ENCODE results near the gene LBX2.

Gene LBX2, protein sequence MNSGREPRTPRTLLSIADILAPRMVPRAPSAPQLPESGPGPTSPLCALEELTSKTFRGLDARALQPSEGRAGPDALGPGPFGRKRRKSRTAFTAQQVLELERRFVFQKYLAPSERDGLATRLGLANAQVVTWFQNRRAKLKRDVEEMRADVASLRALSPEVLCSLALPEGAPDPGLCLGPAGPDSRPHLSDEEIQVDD

DNA sequence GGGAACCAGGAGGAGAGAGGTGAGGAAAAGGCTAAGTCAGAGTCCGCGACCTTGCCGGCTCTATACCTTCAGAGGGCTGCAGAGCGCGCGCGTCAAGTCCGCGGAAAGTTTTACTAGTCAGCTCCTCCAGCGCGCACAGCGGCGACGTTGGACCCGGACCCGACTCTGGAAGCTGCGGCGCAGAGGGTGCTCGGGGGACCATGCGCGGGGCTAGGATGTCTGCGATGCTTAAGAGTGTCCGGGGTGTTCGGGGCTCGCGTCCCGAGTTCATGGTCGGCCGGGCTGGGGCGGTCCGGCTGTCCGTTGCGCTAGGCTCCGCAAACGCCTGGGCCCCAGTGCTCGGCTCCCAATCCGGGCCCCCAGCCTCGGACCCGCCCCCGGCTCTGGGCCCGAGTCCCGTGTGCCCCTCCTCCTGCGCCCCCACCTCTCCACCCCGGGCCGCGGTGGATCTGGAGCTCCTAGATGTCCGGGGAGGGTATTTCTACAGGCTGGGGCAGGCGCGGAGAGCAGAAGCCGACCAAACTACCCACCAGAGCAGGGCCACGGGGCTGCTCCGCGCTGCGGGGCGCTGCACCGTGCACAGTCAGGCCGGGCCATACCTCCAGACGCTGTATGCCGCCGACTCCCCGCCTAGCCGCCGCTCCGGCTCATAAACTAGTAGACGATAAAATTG is at the start of gene LBX2:
TSS of gene LBX2 (minus strand) at position 337 of the 673 bp plus-strand sequence. CDS start at position 271, 66 bp downstream.
- in situ Hi-C loops (cut with MboI; ENCODE audit: low sequenced_read_pairs) = loop anchor here (25.0 kb wide), 1 partner anchor 88 kb away; no protein-coding TSS in a partner anchor

DNA sequence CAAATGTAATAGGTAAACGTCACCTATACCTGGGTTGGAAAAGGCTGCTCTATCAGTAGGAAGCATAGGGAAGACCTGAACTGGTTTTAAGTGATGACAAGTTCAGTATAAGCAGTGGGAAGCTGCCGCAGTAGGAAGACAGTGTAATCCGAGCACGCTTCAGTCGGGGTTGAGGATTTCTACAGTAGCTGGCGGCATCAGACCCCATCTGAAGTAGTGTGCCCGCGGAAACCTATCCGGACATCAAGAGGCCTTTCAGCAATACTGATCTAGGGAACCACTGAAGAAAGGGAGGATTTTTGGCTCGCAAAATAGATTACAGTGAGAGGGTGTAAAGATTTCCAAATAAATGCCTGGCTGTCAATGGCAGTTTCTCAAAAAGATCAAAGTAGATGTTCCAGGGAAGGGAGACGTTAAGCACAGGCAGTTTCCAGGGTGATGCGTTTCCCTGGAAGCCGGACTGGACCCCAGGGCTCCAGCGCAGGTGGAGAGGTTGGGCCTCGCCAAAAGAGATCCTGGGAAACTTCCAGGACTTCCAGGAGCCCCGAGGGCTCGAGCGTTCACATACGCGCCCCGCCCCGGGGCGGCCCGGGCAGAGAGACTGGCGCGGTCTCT is 49.0 kb upstream of the LBX2 start:
- in situ Hi-C loops (cut with MboI; ENCODE audit: low sequenced_read_pairs) = no loop called here

DNA sequence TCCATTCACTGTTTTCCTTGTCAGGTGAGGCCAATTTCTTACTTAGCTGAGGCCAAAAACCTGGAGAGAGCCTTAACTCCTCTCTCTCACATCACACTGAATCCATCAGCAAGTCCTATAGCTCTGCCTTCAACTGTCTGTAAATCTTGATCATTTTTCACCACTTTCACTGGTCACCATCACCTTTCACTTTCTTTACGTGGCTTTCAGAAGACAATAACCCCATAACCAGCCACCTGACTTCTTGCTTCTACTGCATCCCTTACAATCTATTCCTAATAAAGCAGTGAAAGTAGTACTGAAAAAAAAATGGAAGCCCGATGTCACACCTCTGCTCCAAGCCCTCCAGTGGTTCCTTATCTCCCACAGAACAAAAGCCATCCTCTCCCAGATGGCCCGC is 46.6 kb upstream of the LBX2 start:
- in situ Hi-C loops (cut with MboI; ENCODE audit: low sequenced_read_pairs) = no loop called here

DNA sequence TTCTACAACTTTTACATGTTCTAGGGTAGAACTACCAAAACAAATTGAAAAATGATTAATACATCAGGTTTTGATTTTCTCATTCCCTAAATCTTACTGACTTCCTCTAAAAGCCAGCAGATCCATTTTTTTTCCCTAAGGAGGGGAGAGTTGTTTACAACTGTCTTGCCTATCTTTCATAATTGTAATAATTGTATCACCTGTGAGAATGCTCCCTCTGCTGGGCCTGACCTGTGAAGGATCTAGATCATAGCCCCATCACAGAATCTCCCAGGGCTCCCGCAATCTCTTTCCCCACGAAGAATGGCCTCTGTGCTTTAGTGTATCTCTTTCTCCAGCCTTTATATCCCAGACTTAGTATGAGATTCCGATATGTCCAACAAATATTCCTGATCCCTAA is 45.2 kb upstream of the LBX2 start:
- in situ Hi-C loops (cut with MboI; ENCODE audit: low sequenced_read_pairs) = no loop called here

DNA sequence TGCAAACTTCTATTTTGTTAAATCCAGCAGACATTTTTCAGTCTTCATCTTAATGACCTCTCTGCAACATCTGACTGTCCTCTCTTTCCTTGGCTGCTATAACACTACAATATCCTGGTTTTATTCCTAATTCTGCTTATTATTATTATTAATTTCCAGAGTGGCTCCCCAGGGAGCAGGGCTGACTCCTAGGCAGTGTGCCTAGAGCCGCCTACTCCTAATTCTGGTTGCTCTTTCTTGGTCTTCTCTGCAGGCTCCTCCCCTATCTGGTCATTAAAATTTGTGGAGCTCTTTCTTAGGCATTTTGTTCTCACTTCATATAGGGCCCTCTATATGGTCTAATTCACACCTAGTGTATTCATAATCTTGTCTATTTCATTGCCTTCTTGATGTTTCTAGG is 43.6 kb upstream of the LBX2 start:
- in situ Hi-C loops (cut with MboI; ENCODE audit: low sequenced_read_pairs) = no loop called here

DNA sequence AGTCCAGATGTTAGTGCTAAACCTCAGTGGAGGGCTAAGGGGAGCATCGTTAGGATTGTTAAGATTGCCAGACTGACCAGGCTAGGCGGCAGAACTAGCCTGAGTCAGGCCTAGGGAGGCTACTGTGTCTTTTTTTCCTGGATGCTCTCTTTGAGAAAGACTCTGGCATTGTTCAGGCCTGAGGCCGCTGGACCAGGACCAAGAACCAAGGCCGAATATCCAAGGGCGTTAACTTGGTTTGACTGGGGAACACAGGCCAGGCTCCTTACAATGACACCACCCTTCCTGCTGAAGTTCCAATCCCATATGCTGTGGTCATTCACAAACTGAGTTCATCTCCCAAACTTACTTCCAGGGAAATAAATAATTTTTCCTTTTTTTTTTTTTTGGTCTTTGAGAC is 40.9 kb upstream of the LBX2 start:
- in situ Hi-C loops (cut with MboI; ENCODE audit: low sequenced_read_pairs) = no loop called here

DNA sequence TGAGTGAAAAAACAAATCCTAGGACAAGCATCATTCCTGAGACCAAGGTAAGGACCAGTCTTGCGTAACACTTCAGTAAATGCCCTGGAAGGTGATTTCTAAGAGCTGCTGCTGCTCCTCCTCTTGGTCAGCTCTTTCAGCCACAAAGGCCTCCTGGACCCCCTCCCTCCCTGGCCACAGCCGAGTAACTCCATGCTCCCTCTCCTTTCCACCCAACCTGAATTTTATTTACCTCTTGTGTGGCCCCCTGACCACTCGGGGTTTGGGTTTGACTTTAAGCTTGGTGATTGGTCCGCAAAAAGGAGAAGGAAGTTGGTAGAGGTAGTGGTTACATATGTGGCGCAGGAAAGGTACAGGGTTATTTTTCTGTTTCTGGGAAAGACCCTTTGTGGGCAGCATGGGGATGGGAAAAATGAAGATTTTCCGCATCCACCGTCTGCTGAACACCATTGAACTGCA is 39.5 kb upstream of the LBX2 start:
- in situ Hi-C loops (cut with MboI; ENCODE audit: low sequenced_read_pairs) = loop anchor here (10.0 kb wide), 1 partner anchor 46 kb away; no protein-coding TSS in a partner anchor

DNA sequence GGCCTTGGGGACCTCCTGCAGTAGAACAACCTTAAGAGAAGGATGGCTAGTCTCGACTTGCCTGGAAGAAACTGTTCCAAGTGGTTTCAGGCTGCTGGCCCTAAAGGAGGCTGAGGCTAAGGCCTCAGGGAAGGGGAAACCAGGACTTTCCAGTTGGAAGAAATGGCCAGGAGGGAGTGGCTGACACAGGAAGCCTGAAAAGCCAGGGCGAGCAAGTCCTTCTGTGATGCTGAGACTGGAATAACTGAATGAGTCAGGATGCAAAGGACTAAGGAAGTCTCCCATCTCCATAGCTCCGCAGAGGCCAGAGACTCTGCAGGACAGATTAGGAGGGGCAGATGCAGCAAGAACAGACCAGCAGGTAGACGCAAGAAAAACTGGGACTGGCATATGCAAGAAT is 37.7 kb upstream of the LBX2 start:
- in situ Hi-C loops (cut with MboI; ENCODE audit: low sequenced_read_pairs) = loop anchor here (10.0 kb wide), 1 partner anchor 48 kb away; no protein-coding TSS in a partner anchor

DNA sequence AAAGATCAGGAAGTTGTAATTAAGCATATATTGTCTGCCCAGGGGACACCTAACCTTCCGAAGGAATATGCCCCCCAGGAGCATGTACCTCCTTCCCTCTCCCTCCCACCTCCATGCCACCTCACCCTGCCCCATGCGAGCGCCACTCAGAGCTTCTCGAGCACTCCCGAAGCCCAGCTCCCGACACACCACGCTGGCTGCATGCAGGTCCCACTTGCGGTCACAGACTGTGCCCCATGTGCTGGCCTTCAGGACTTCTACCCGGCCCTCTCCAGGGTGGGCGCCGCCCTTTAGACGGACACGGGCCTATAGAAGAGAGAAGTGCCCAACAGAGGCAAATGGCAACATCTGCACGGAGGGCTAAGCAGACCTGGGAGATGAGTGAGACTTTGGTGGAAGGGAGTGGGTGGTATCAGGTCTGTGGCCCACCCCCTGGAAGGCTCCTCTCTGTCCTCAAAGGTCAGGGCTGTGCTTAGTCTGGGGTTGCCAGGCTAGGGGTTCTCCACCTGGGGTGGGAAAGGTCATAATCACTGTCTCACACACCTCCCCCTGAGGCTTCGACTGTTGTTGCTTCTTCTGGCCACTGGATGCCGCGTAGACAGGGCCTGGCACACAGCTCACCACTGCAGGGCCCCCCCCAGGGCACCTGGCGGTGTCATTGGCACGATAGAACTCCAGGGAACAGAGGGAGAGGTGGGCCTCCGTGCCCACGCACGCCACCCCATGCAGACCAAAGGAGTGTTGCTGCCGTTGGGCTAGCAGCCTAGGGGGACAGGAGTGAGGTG is 37.0 kb upstream of the LBX2 start:
- in situ Hi-C loops (cut with MboI; ENCODE audit: low sequenced_read_pairs) = loop anchor here (10.0 kb wide), 1 partner anchor 48 kb away; no protein-coding TSS in a partner anchor

DNA sequence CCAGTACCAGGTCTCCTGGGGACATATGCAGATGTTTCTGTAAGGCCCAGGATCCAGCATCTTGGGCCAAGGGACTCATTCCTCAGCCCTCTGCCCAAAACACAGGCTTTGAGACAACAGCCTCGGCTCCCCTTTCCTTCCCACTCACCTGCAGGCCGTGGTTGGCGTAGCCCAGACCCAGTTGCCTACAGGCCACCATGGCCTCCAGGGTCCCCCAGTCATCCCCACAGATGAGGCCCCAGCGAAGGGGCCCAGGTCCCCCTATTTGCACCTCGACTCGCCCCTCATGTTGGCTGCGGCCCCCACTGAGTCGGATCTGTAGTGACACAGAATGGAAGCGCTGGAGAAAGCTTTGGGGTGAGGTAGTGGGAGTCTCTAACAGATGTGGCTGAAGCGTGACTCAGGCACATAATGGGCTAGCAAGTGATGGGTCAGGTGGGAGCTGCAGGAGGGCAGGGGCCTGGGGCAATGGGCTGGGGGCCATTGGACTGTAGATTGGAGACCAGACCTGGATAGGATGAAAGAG is 36.1 kb upstream of the LBX2 start:
- in situ Hi-C loops (cut with MboI; ENCODE audit: low sequenced_read_pairs) = loop anchor here (10.0 kb wide), 1 partner anchor 49 kb away; no protein-coding TSS in a partner anchor

DNA sequence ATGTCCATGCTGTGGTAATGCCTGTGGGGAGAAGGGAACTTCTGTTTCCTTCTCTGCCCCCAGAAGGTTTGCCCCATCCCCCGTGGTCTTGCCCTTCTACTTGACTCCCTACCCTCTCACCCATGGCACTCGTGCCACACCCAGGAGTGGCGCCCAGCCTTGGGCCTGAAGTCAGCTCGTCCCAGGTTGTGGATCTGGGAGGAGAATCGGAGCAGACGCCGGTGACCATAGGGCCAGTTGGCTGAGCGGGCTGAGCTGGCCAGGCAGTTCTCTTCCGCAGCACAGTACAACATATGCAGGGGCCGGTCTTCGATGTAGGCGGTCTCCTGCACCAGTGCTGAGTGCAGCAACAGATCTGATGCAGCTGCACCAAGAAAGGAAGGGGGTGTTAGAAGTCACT is 35.0 kb upstream of the LBX2 start:
- in situ Hi-C loops (cut with MboI; ENCODE audit: low sequenced_read_pairs) = loop anchor here (10.0 kb wide), 1 partner anchor 50 kb away; no protein-coding TSS in a partner anchor

DNA sequence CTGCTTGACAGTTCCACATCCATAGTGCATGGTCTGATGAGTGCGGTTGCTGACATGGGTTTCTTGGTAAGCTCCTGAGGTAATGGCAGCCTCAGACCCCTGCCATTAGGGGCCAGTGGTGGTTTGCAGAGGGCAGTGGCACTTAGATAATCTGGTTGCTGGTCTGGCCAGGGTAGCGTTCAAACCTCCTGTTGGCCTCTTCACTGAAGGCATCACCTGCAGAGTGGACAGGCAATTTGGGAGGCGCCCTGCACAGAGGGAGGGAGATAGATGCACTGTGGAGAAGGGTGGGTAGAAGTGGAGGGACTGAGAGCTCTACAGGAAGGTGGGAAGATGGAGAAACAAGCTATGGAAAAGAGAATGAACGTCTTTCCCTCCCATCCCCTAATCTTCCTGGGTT is 34.1 kb upstream of the LBX2 start:
- in situ Hi-C loops (cut with MboI; ENCODE audit: low sequenced_read_pairs) = loop anchor here (10.0 kb wide), 1 partner anchor 51 kb away; no protein-coding TSS in a partner anchor

DNA sequence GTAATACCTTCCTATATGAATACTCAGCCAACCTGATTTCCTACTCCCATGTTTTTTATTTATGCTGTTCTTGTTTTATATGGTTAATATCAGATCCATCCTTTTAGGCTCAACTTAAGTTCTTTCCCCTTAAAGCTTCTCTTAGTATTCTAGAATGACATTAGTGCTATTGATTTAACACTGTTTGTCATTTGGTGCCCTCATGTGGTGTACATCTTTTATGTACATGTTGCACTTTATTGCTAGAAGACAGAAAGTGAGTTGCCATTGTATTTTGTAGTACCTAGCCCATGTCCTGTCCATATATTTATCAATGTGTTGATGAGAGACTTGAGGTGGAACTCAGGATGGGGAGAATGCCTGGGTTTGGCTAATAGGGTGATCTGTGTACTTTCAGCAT is 32.8 kb upstream of the LBX2 start:
- in situ Hi-C loops (cut with MboI; ENCODE audit: low sequenced_read_pairs) = loop anchor here (10.0 kb wide), 1 partner anchor 53 kb away; no protein-coding TSS in a partner anchor

DNA sequence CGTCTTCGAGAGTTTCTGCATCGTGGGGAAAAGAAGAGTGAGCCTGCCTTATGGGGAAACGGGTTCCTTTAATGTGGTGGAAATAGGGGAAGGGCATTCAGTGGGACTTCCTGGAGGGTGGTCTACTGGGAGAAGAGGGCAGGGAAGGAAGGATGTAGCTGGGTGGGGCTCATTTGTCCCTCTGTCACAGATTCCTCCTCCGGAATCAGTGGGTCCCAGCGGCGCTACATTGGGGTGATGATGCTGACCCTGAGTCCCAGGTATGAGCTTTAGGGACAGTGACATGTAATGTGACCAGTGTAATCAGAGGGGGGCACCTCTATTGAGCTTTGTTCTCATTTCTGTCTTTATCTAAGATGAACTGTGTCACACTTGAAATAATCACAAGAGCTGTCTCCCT is 32.3 kb upstream of the LBX2 start:
- in situ Hi-C loops (cut with MboI; ENCODE audit: low sequenced_read_pairs) = loop anchor here (10.0 kb wide), 1 partner anchor 53 kb away; no protein-coding TSS in a partner anchor

DNA sequence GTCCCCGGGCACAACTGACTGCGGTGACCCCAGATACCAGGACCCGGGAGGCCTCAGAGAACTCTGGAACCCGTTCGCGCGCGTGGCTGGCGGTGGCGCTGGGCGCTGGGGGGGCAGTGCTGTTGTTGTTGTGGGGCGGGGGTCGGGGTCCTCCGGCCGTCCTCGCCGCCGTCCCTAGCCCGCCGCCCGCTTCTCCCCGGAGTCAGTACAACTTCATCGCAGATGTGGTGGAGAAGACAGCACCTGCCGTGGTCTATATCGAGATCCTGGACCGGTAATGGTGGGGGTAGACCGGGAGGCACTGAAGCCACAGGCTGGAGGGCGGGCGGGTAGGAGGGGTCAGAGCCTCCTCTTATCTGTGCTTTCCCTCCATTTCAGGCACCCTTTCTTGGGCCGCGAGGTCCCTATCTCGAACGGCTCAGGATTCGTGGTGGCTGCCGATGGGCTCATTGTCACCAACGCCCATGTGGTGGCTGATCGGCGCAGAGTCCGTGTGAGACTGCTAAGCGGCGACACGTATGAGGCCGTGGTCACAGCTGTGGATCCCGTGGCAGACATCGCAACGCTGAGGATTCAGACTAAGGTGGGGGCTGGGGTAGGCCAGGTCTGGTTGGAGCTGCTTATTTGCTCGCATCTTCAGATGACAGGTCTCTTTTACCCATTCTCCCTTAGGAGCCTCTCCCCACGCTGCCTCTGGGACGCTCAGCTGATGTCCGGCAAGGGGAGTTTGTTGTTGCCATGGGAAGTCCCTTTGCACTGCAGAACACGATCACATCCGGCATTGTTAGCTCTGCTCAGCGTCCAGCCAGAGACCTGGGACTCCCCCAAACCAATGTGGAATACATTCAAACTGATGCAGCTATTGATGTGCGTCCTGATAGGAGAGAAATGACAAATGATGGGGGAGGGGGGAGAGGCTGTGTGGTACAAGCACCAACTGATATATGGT is 31.1 kb upstream of the LBX2 start:
- in situ Hi-C loops (cut with MboI; ENCODE audit: low sequenced_read_pairs) = loop anchor here (10.0 kb wide), 1 partner anchor 54 kb away; no protein-coding TSS in a partner anchor

DNA sequence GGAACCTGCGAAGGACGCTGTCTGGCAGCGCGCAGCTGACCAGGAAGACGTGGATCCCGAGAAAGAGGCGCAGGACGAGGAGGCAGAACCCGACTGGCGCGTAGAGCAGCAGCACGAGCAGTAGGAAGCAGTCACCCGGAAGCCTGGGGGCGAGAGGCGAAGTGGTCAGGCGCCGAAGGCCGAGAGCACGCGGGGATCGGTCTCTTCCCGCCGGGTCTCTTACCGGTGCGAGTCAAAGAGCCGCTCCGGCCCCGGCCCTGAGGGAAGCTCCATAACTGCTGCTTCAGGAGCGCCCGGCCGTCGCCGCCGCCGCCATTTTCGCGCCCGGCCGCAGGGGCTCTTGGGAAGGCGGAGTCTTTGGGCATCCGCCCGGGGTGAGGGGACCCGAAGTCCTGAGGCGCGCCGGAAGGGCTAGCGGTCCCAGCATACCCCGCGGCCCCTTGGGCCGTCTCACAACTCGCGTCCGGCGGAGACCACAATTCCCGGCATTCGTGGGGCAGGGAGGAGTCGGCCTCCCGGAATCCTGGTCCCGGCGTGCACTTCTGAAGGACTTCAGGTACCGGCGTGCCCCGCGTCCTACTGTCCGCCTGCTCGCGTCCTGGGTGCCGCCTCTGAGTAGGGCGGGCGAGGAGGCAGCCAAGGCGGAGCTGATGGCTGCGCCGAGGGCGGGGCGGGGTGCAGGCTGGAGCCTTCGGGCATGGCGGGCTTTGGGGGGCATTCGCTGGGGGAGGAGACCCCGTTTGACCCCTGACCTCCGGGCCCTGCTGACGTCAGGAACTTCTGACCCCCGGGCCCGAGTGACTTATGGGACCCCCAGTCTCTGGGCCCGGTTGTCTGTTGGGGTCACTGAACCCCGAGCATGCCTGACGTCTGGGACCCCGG is 30.2 kb upstream of the LBX2 start, which contains the start of the genes AUP1 and HTRA2:
TSS of gene AUP1 (minus strand) at position 350 of the 882 bp plus-strand sequence. CDS start at position 273, 77 bp downstream.
TSS of gene HTRA2 (plus strand) at position 577 of the 882 bp plus-strand sequence. CDS start at position 651, 74 bp downstream.
- in situ Hi-C loops (cut with MboI; ENCODE audit: low sequenced_read_pairs) = loop anchor here (10.0 kb wide), 1 partner anchor 55 kb away; no protein-coding TSS in a partner anchor

DNA sequence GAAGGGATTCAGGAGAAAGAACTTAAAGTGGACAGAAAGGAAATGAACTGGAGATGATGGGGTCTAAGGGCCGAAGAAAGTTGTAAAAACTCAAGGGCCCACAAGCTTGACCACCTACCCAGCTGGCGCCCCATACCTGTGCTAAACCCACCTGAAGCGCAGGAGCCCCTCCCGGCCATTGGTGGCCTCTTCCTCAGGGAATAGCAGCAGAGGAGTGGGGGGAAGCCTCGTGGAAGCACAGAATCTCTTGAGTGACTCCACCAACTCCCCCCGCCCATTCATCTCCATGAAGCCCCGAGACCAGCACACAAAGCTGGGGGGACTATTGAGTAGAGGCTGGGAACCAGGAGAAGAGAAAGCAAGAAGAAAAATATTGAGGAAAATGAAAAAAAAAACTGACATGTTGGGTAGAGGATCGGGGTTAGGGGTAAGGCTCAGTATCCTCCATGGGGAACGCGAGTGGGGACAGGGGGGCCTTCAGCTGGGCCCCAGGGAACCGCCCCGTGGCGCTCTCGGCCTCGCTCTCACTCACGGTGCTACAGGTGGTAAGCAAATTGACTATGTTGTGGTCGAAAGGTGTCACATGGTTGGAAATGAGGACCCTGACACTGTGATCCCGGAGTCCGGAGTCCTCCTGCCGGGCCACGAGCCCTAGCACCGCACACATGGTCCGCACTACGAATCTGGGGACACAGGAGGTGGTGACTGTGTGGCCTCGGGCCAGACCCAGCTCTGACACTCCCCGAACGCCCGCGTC is 29.4 kb upstream of the LBX2 start:
- in situ Hi-C loops (cut with MboI; ENCODE audit: low sequenced_read_pairs) = no loop called here

All from HL-60/S4 treated with phorbol 12-myristate 13-acetate at 8.2 ng/mL for 4 days and 3 days (cell line).